WTC11 (cell line): Measurements from ENCODE around the gene PHLPP1. TPM values are rescaled to one million over a fixed set of nuclear protein-coding genes. Genes with fewer than 3 reads are reported as not detected.

Experiments
- ATAC-seq: fragments of 200-7000 bp; cut with Tn5 transposase; 2 replicates; pipeline ENCODE4 v1.10.0; 2021; ENCODE audit warnings: mild to moderate bottlenecking, moderate library complexity
- CTCF ChIA-PET: fragments of 300-600 bp; sonication (Branson Sonifier 250); formaldehyde crosslinking; loops from one replicate; lab custom pipeline; 2021; ENCODE audit warnings: antibody characterized with exemption; lab: Charles Lee
- POLR2A ChIA-PET: fragments of 350-600 bp; sonication (Branson Sonifier 250); formaldehyde crosslinking; loops from one replicate; lab custom pipeline; 2021; ENCODE audit warnings: antibody characterized with exemption; lab: Charles Lee
- DNase-seq: peaks from one replicate; pipeline ENCODE4 v3.0.0; 2021; ENCODE audit warnings: low spot score
- H3K27ac Mint-ChIP-seq: 2 replicates; pipeline ENCODE4 v1.8.0; 2021; ENCODE audit warnings: mixed read lengths
- H3K27me3 Mint-ChIP-seq: 2 replicates; pipeline ENCODE4 v1.8.0; 2021; ENCODE audit warnings: low read depth, mild to moderate bottlenecking, moderate library complexity, mixed read lengths
- H3K36me3 Mint-ChIP-seq: 2 replicates; pipeline ENCODE4 v1.8.0; 2021; ENCODE audit warnings: mixed read lengths
- H3K4me1 Mint-ChIP-seq: 2 replicates; pipeline ENCODE4 v1.8.0; 2022; ENCODE audit warnings: mixed read lengths
- H3K4me3 Mint-ChIP-seq: 2 replicates; pipeline ENCODE4 v1.8.0; 2021; ENCODE audit warnings: mild to moderate bottlenecking, moderate library complexity, mixed read lengths
- H3K9me3 Mint-ChIP-seq: 2 replicates; pipeline ENCODE4 v1.8.0; 2021; ENCODE audit warnings: mixed read lengths
- ATF1 ChIP-seq: sonication (generic); formaldehyde crosslinking; IDR thresholded peaks from 2 replicates; pipeline ENCODE4 v1.8.1; 2023; ENCODE audit warnings: mild to moderate bottlenecking, moderate library complexity, missing genetic modification reagents
- ATF2 ChIP-seq: sonication (generic); formaldehyde crosslinking; IDR thresholded peaks from 2 replicates; pipeline ENCODE4 v1.8.1; 2022; ENCODE audit warnings: low read depth, missing genetic modification reagents, borderline replicate concordance
- CREB1 ChIP-seq: sonication (generic); formaldehyde crosslinking; IDR thresholded peaks from 2 replicates; pipeline ENCODE4 v1.8.0; 2023; ENCODE audit warnings: mild to moderate bottlenecking, missing genetic modification reagents
- E2F5 ChIP-seq: sonication (generic); formaldehyde crosslinking; IDR thresholded peaks from 2 replicates; pipeline ENCODE4 v1.8.1; 2022; ENCODE audit warnings: mild to moderate bottlenecking, moderate library complexity, missing genetic modification reagents
- ERG ChIP-seq: fragments of 250-450 bp; sonication (Bioruptor Pico); IDR thresholded peaks from 2 replicates; pipeline ENCODE4 v1.8.0; 2021; ENCODE audit warnings: mild to moderate bottlenecking
- ETV6 ChIP-seq: sonication (generic); formaldehyde crosslinking; IDR thresholded peaks from 2 replicates; pipeline ENCODE4 v1.8.1; 2022; ENCODE audit warnings: mild to moderate bottlenecking, missing genetic modification reagents
- GRHL2 ChIP-seq: fragments of 250-450 bp; sonication (Bioruptor Pico); IDR thresholded peaks from 2 replicates; pipeline ENCODE4 v1.8.0; 2022; ENCODE audit warnings: mild to moderate bottlenecking, moderate library complexity; ENCODE audit not compliant: insufficient replicate concordance, severe bottlenecking
- GTF2I ChIP-seq: fragments of 250-450 bp; sonication (Bioruptor Pico); conservative IDR thresholded peaks from 2 replicates; pipeline ENCODE4 v1.4.0; 2021; ENCODE audit warnings: mild to moderate bottlenecking
- KAT7 ChIP-seq: sonication (generic); formaldehyde crosslinking; IDR thresholded peaks from 2 replicates; pipeline ENCODE4 v1.8.1; 2023; ENCODE audit warnings: missing genetic modification reagents, mild to moderate bottlenecking, borderline replicate concordance
- NR2C2 ChIP-seq: sonication (generic); formaldehyde crosslinking; IDR thresholded peaks from 2 replicates; pipeline ENCODE4 v1.8.0; 2022; ENCODE audit warnings: mild to moderate bottlenecking, missing genetic modification reagents
- PREB ChIP-seq: sonication (generic); formaldehyde crosslinking; IDR thresholded peaks from 2 replicates; pipeline ENCODE4 v1.8.1; 2022; ENCODE audit warnings: mild to moderate bottlenecking, missing genetic modification reagents, moderate library complexity, borderline replicate concordance
- SP1 ChIP-seq: sonication (generic); formaldehyde crosslinking; conservative IDR thresholded peaks from 2 replicates; pipeline ENCODE4 v1.8.1; 2022; ENCODE audit warnings: missing genetic modification reagents
- TP53 ChIP-seq: sonication (generic); formaldehyde crosslinking; IDR thresholded peaks from 2 replicates; pipeline ENCODE4 v1.8.1; 2023; ENCODE audit warnings: mild to moderate bottlenecking, missing genetic modification reagents
- ZNF121 ChIP-seq: sonication (generic); formaldehyde crosslinking; IDR thresholded peaks from 2 replicates; pipeline ENCODE4 v1.8.0; 2023; ENCODE audit warnings: missing genetic modification reagents
- ZNF232 ChIP-seq: sonication (generic); formaldehyde crosslinking; IDR thresholded peaks from 2 replicates; pipeline ENCODE4 v1.8.0; 2022; ENCODE audit warnings: mild to moderate bottlenecking, missing genetic modification reagents
- ZNF263 ChIP-seq: sonication (generic); formaldehyde crosslinking; IDR thresholded peaks from 2 replicates; pipeline ENCODE4 v1.8.1; 2022; ENCODE audit warnings: low read depth, mild to moderate bottlenecking, moderate library complexity, missing genetic modification reagents
- ZNF281 ChIP-seq: sonication (generic); formaldehyde crosslinking; IDR thresholded peaks from 2 replicates; pipeline ENCODE4 v1.8.0; 2023; ENCODE audit warnings: mild to moderate bottlenecking, missing genetic modification reagents
- ZNF425 ChIP-seq: fragments of 250-450 bp; sonication (Bioruptor Pico); conservative IDR thresholded peaks from 2 replicates; pipeline ENCODE4 v1.9.0; 2021; ENCODE audit warnings: mild to moderate bottlenecking
- ZNF671 ChIP-seq: fragments of 250-450 bp; sonication (Bioruptor Pico); IDR thresholded peaks from 2 replicates; pipeline ENCODE4 v1.8.0; 2021; ENCODE audit warnings: mild to moderate bottlenecking
- total RNA-seq: library from RNA; stranded (reverse); gene quantifications from 3 replicates; pipeline ENCODE4 v1.2.3, GENCODE V29; 2021

The PHLPP1 gene
- total RNA-seq, 1 experiment from 2014 or later = 52.0 TPM

GRCh38 chr18:62991389-62991788 is 276.0 kb downstream of the PHLPP1 start:
- DNase-seq = no peak
- ChIA-PET POLR2A (no interaction called here), CTCF (interaction anchor here (1.4 kb wide), 1 partner anchor 277 kb away, joined by 3 read pairs; no protein-coding TSS in a partner anchor)
- Mint-ChIP-seq H3K36me3 (peaks cover 2% of the 10 kb centered on the region; the same call in 1 of the 2 replicates), H3K9me3 (peaks cover 9% of the 10 kb centered on the region; the same call in 1 of the 2 replicates), H3K4me3 (no peak overlapping the region), H3K27me3 (no peaks in the 10 kb centered on the region; the same call in 1 of the 2 replicates), H3K4me1 (0 out of 2 replicates have a peak, but pooled peaks cover 4% of the 10 kb centered on the region), H3K27ac (no peak overlapping the region)
- ATAC-seq = no peak
- no peak for TF ChIP-seq ATF2 (CRISPR knock-in tag)
- no peak for TF ChIP-seq ZNF425 (CRISPR knock-in tag)
- TF ChIP-seq CREB1 = no peak
- no peak for TF ChIP-seq ETV6 (CRISPR knock-in tag)
- no peak for TF ChIP-seq PREB (CRISPR knock-in tag)
- TF ChIP-seq GRHL2 (CRISPR knock-in tag) = no peak
- TF ChIP-seq ZNF232 (CRISPR knock-in tag) = no peak
- TF ChIP-seq GTF2I (CRISPR knock-in tag) = no peak
- no peak for TF ChIP-seq E2F5 (CRISPR knock-in tag)
- no peak for TF ChIP-seq TP53
- no peak for TF ChIP-seq ZNF281 (CRISPR knock-in tag)
- no peak for TF ChIP-seq NR2C2
- no peak for TF ChIP-seq ZNF121
- TF ChIP-seq ERG (CRISPR knock-in tag) = no peak
- no peak for TF ChIP-seq ZNF671
- TF ChIP-seq SP1 (CRISPR knock-in tag) = no peak
- no peak for TF ChIP-seq ZNF263 (CRISPR knock-in tag)
- no peak for TF ChIP-seq ATF1
- TF ChIP-seq KAT7 (CRISPR knock-in tag) = no peak
